ENCODE results near the gene DNMT3A. TPM values are rescaled to one million over a fixed set of nuclear protein-coding genes. Genes with fewer than 3 reads are reported as not detected.

The DNMT3A gene
- total and polyA plus RNA-seq, 8 donors = 3.4 to 47.4 (median 15.8) TPM

DNA sequence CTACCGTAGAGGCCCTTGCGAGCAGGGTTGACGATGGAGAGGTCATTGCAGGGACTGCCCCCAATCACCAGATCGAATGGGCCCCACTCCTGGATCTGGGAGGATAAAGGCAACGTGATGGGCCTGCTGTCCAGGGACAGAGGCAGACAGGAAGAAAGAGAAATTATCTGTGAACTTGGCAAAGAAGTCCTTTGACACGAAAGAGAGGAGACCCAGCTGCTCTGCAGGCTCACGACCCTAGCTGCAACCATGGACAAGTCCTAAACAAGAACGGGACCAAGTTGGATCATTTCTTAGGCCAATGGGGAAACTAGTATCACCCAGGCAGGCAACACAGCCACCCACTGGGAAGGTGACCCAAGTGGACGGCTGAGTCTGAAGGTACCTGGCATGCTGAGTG lies 101.1 kb downstream of the DNMT3A start:
- intact Hi-C loops (cut with DNase I; ENCODE audit: low total_unique reads) = no loop called here
- no peak for DNase-seq
- Histone ChIP-seq H3K27ac (no peak overlapping the region), H3K36me3 (peaks cover 65 to 100% (median 100%) of the 10 kb centered on the region in 4 donors), H3K27me3 (no peaks in the 10 kb centered on the region), H3K9me3 (no peaks in the 10 kb centered on the region), H3K4me1 (no peaks in the 10 kb centered on the region), H3K4me3 (no peak overlapping the region)
- TF ChIP-seq CTCF (IDR thresholded peaks at IDR 0.05) (no peak), POLR2A (IDR thresholded peaks at IDR 0.05) (no peak), POLR2AphosphoS5 (IDR thresholded peaks at IDR 0.05) (no peak), EP300 (IDR thresholded peaks at IDR 0.05) (no peak)
- 75 to 85% (median 82%) methylated on average over 9 of the region's 9 CpGs for WGBS, 5 donors

DNA sequence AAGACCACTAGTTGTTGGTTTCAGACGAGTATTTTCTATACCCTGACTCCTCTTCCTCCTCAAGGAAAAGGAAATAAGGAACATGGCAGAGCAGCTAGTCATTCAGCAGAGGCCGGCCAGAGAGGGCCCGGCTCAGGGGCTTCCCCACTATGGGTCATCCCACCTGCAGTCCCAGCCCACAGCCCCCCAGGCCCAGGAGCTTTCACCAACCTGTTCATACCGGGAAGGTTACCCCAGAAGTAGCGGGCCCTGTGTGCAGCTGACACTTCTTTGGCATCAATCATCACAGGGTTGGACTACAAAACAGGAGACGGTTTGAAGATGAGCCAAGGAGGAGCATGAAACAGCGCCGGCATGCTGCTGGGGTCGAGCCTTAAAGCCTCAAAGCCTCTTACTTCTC lies 102.8 kb downstream of the DNMT3A start:
- DNase-seq = no peak

DNA sequence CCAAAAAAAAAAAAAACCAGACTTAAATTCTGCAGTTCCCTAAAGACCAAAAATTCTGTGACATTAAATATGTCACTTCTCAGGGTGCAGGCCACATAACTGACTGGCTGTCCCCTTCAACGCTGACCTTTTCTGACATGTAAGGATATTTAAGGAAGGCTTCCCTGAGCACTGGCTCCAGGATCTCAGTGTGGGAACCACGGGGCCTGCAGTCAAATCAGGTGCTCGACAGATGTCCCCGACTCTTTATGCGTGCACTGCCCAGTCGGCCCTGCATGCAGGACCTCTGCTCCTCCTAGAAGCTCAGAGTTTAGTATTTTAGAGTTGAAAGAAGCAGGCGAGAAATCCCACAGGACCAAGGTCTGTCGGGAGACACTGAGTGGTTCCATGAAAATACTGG lies 104.0 kb downstream of the DNMT3A start:
- no peaks in the 10 kb centered on the region for H3K27me3 ChIP-seq
- WGBS, 5 donors = 87 to 92% (median 91%) methylated on average over 8 of the region's 8 CpGs

More for the DNA sequence above, 102.8 kb downstream of the DNMT3A start:
- no peak overlapping the region for H3K27ac ChIP-seq
- H3K36me3 ChIP-seq = peaks cover 63 to 100% (median 100%) of the 10 kb centered on the region in 4 donors
- H3K4me1 ChIP-seq = no peaks in the 10 kb centered on the region
- H3K27me3 ChIP-seq = no peaks in the 10 kb centered on the region
- H3K9me3 ChIP-seq = no peaks in the 10 kb centered on the region
- TF ChIP-seq CTCF (IDR thresholded peaks at IDR 0.05) (no peak), POLR2A (IDR thresholded peaks at IDR 0.05) (no peak), POLR2AphosphoS5 (IDR thresholded peaks at IDR 0.05) (no peak), EP300 (IDR thresholded peaks at IDR 0.05) (no peak)
- intact Hi-C loops (cut with DNase I; ENCODE audit: low total_unique reads) = no loop called here
- WGBS, 5 donors = 87 to 95% (median 92%) methylated on average over 8 to 9 of the region's 9 CpGs
- no peak overlapping the region for H3K4me3 ChIP-seq

DNA sequence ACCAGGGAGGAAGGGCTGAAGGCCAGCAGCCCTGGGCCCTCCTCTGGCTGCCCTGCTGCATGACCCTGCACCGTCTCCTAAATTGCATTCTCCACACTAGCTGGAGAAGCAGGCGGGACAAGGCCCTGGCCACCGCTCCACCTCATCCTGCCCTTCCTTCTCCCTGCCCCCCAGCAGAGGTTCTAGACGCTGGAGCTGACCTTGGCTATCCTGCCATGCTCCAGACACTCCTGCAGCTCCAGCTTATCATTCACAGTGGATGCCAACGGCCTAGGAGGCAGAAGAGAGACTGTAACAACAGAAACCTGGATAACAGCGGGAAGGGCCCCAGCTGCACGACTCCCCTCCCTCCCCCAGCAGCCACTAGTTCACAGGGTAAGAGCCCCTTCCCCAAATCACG lies 105.0 kb downstream of the DNMT3A start:
- 76 to 90% (median 87%) methylated on average over 8 of the region's 8 CpGs for WGBS, 5 donors
- H3K9me3 ChIP-seq = no peaks in the 10 kb centered on the region

More for the DNA sequence above, 104.0 kb downstream of the DNMT3A start:
- Histone ChIP-seq H3K36me3 (peaks cover 55 to 100% (median 100%) of the 10 kb centered on the region in 4 donors), H3K27ac (no peak overlapping the region), H3K9me3 (no peaks in the 10 kb centered on the region), H3K4me3 (no peak overlapping the region), H3K4me1 (no peaks in the 10 kb centered on the region)
- intact Hi-C loops (cut with DNase I; ENCODE audit: low total_unique reads) = no loop called here
- no peak for TF ChIP-seq CTCF (IDR thresholded peaks at IDR 0.05)
- TF ChIP-seq POLR2AphosphoS5 (IDR thresholded peaks at IDR 0.05) = no peak
- TF ChIP-seq POLR2A (IDR thresholded peaks at IDR 0.05) = no peak
- no peak for TF ChIP-seq EP300 (IDR thresholded peaks at IDR 0.05)
- DNase-seq = no peak

More for the DNA sequence above, 105.0 kb downstream of the DNMT3A start:
- Histone ChIP-seq H3K27me3 (no peaks in the 10 kb centered on the region), H3K27ac (no peak overlapping the region), H3K4me1 (no peaks in the 10 kb centered on the region), H3K4me3 (no peak overlapping the region), H3K36me3 (peaks cover 55 to 100% (median 100%) of the 10 kb centered on the region in 4 donors)
- DNase-seq = no peak
- TF ChIP-seq POLR2AphosphoS5 (IDR thresholded peaks at IDR 0.05) (no peak), POLR2A (IDR thresholded peaks at IDR 0.05) (no peak), CTCF (IDR thresholded peaks at IDR 0.05) (no peak)
- intact Hi-C loops (cut with DNase I; ENCODE audit: low total_unique reads) = no loop called here

All from stomach (tissue), 9 donors.